GM21447 (cell line): Measurements from ENCODE around the gene SP110.
A peak's percentile ranks its signal among the peaks of the same experiment; 100 is the strongest.
"Not testable (repeated sequence)": the region's sequence is repeated elsewhere in the genome, so short reads cannot be mapped to it uniquely, and the experiment has no call there.

ENCODE experiments used
- ATAC-seq: cut with Tn5 transposase; IDR thresholded peaks from one replicate; pipeline ENCODE4 v1.9.1; 2021; ENCODE audit not compliant: unreplicated experiment

The SP110 gene

GRCh38 chr2:230219419-230220331, at the start of gene SP110:
SP110 (minus strand) TSS chr2:230219984; CDS start chr2:230216927, 3,057 bp downstream.
- ATAC-seq: peak; percentile 81

GRCh38 chr2:230268606-230269243, 48.9 kb upstream of the SP110 start:
- ATAC-seq: peak; percentile 58

GRCh38 chr2:230267556-230267955, 47.8 kb upstream of the SP110 start:
- ATAC-seq: peak; percentile 56

GRCh38 chr2:230267059-230267458, 47.3 kb upstream of the SP110 start:
- no peak for ATAC-seq

GRCh38 chr2:230266638-230267037, 46.9 kb upstream of the SP110 start:
- ATAC-seq: no peak

- not testable (repeated sequence) for ATAC-seq
Observed at GRCh38 chr2:230264945-230265344, 45.2 kb upstream of the SP110 start.

- no peak for ATAC-seq
Observed at GRCh38 chr2:230262246-230262645, 42.5 kb upstream of the SP110 start.

GRCh38 chr2:230258483-230258882, 38.7 kb upstream of the SP110 start:
- no peak for ATAC-seq

- ATAC-seq: no peak
Observed at GRCh38 chr2:230256733-230257332, 37.0 kb upstream of the SP110 start.

- ATAC-seq: no peak
Observed at GRCh38 chr2:230254152-230254881, 34.5 kb upstream of the SP110 start.

GRCh38 chr2:230250231-230250630, 30.4 kb upstream of the SP110 start:
- no peak for ATAC-seq

- no peak for ATAC-seq
Observed at GRCh38 chr2:230246206-230246605, 26.4 kb upstream of the SP110 start.

GRCh38 chr2:230244211-230244610, 24.4 kb upstream of the SP110 start:
- no peak for ATAC-seq

- ATAC-seq: peak; percentile 45
Observed at GRCh38 chr2:230234845-230235244, 15.1 kb upstream of the SP110 start.

GRCh38 chr2:230234122-230234722, 14.4 kb upstream of the SP110 start:
- ATAC-seq: peak; percentile 85

- no peak for ATAC-seq
Observed at GRCh38 chr2:230231251-230231650, 11.5 kb upstream of the SP110 start.

GRCh38 chr2:230230496-230231200, 10.9 kb upstream of the SP110 start:
- ATAC-seq: no peak

- ATAC-seq: no peak
Observed at GRCh38 chr2:230230087-230230486, 10.3 kb upstream of the SP110 start.

- no peak for ATAC-seq
Observed at GRCh38 chr2:230227216-230227615, 7.4 kb upstream of the SP110 start.

GRCh38 chr2:230226051-230226551, 6.3 kb upstream of the SP110 start:
- peak; percentile 79 for ATAC-seq
